ENCODE measurements around the gene KLHDC10. TPM values are rescaled to one million over a fixed set of nuclear protein-coding genes. Genes with fewer than 3 reads are reported as not detected.
A peak's percentile ranks its signal among the peaks of the same experiment; 100 is the strongest.
"Not testable (repeated sequence)": the region's sequence is repeated elsewhere in the genome, so short reads cannot be mapped to it uniquely, and the experiment has no call there.

KLHDC10 gene
- total RNA-seq, 2 experiments from 2014 or later, result 7.0 to 8.8 TPM

GRCh38 chr7:130048906-130049305, 21.4 kb upstream of the KLHDC10 start:
- H3K9me3 ChIP-seq (ENCODE audit: control insufficient read depth in 1 of 2, insufficient read depth in 1 of 2, low read length in 2 of 2), result no peaks in the 10 kb centered on the region

GRCh38 chr7:130052250-130052649, 18.1 kb upstream of the KLHDC10 start:
- H3K4me1 Mint-ChIP-seq (ENCODE audit: low read depth); H3K9me3 Mint-ChIP-seq; H3K27me3 Mint-ChIP-seq; H3K36me3 ChIP-seq (ENCODE audit: insufficient read depth, low read length); H3K9me3 ChIP-seq (ENCODE audit: control insufficient read depth in 1 of 2, insufficient read depth in 1 of 2, low read length in 2 of 2); H3K27me3 ChIP-seq (ENCODE audit: control insufficient read depth in 1 of 2, insufficient read depth in 2 of 2, low read length in 2 of 2); H3K36me3 Mint-ChIP-seq (ENCODE audit: low read depth); H3K27ac ChIP-seq (ENCODE audit: low read depth in 1 of 2, low read length in 2 of 2); ATAC-seq (ENCODE audit: poor library complexity); H3K4me3 ChIP-seq (ENCODE audit: low read length); H3K27ac Mint-ChIP-seq; DNase-seq: not testable (repeated sequence)
- POLR2A ChIA-PET, result interaction anchor here (0.6 to 2.3 kb wide), 3 partner anchors 18 to 1709 kb away, joined by 4 to 14 read pairs (median 4); partner anchors contain the start of genes KLHDC10 and RBM28
- intact Hi-C loops (cut with DNase I, micrococcal nuclease), result loop anchor here (5.0 to 10.0 kb wide), 5 partner anchors 100 to 1710 kb away; partner anchors contain the start of genes RBM28 (in 2 of the 2), SMKR1 (in 1 of the 2), SSMEM1 (in 1 of the 2) and TMEM209 (in 1 of the 2)
- peaks cover 15% of the 10 kb centered on the region for H3K4me1 ChIP-seq (ENCODE audit: insufficient read depth, low read length)
- peak overlapping the region; percentile 64 for H3K4me3 Mint-ChIP-seq
- CTCF ChIA-PET, result interaction anchor here (0.7 kb wide), 1 partner anchor 23 kb away, joined by 3 read pairs; no protein-coding TSS in a partner anchor

More at GRCh38 chr7:130048906-130049305, 21.4 kb upstream of the KLHDC10 start:
- Mint-ChIP-seq H3K4me1 (ENCODE audit: low read depth) (peaks cover 16% of the 10 kb centered on the region), H3K36me3 (ENCODE audit: low read depth) (peaks cover 29% of the 10 kb centered on the region), H3K27ac (no peak overlapping the region), H3K9me3 (no peaks in the 10 kb centered on the region), H3K27me3 (no peaks in the 10 kb centered on the region), H3K4me3 (no peak overlapping the region)
- ChIA-PET POLR2A (no interaction called here), CTCF (interaction anchor here (0.6 to 1.6 kb wide), 2 partner anchors 14 to 1583 kb away, joined by 3 to 5 read pairs; no protein-coding TSS in a partner anchor)
- no peak overlapping the region for H3K27ac ChIP-seq (ENCODE audit: low read depth in 1 of 2, low read length in 2 of 2)
- H3K36me3 ChIP-seq (ENCODE audit: insufficient read depth, low read length), result peaks cover 9% of the 10 kb centered on the region
- peaks cover 15% of the 10 kb centered on the region for H3K4me1 ChIP-seq (ENCODE audit: insufficient read depth, low read length)
- no peak for TF ChIP-seq CTCF (IDR thresholded peaks at IDR 0.05)
- intact Hi-C loops (cut with DNase I, micrococcal nuclease), result no loop called here
- no peak overlapping the region for H3K4me3 ChIP-seq (ENCODE audit: low read length)
- ATAC-seq (ENCODE audit: poor library complexity) (no peak), DNase-seq (no peak)
- no peaks in the 10 kb centered on the region for H3K27me3 ChIP-seq (ENCODE audit: control insufficient read depth in 1 of 2, insufficient read depth in 2 of 2, low read length in 2 of 2)

DNA sequence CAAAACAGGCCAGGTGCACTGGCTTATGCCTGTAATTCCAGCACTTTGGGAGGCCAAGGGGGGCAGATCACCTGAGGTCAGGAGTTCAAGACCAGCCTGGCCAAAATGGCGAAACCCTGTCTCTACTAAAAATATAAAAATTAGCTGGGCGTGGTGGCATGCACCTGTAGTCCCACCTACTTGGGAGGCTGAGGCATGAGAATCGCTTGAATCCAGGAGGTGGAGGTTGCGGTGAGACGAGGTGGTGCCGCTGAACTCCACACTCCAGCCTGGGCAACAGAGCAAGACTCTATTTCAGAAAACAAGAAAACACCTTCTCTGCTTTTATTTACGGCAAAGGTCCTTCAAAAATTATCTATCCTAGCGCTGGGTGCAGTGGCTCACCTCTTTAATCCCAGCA, 15.1 kb upstream of the KLHDC10 start:
- H3K4me1 Mint-ChIP-seq (ENCODE audit: low read depth); H3K4me3 Mint-ChIP-seq; H3K36me3 Mint-ChIP-seq (ENCODE audit: low read depth); H3K36me3 ChIP-seq (ENCODE audit: insufficient read depth, low read length); H3K27ac Mint-ChIP-seq; H3K4me3 ChIP-seq (ENCODE audit: low read length); H3K27me3 ChIP-seq (ENCODE audit: control insufficient read depth in 1 of 2, insufficient read depth in 2 of 2, low read length in 2 of 2); H3K9me3 Mint-ChIP-seq; H3K9me3 ChIP-seq (ENCODE audit: control insufficient read depth in 1 of 2, insufficient read depth in 1 of 2, low read length in 2 of 2); H3K27ac ChIP-seq (ENCODE audit: low read depth in 1 of 2, low read length in 2 of 2); POLR2A ChIA-PET; CTCF ChIA-PET; ATAC-seq (ENCODE audit: poor library complexity); DNase-seq: not testable (repeated sequence)
- intact Hi-C loops (cut with DNase I, micrococcal nuclease), result loop anchor here in 1 of 2 experiments (10.0 kb wide), 2 partner anchors 550 to 1000 kb away; partner anchors contain the start of genes SMKR1 and TNPO3
- H3K27me3 Mint-ChIP-seq, result peaks cover 10% of the 10 kb centered on the region
- H3K4me1 ChIP-seq (ENCODE audit: insufficient read depth, low read length), result peaks cover 13% of the 10 kb centered on the region

DNA sequence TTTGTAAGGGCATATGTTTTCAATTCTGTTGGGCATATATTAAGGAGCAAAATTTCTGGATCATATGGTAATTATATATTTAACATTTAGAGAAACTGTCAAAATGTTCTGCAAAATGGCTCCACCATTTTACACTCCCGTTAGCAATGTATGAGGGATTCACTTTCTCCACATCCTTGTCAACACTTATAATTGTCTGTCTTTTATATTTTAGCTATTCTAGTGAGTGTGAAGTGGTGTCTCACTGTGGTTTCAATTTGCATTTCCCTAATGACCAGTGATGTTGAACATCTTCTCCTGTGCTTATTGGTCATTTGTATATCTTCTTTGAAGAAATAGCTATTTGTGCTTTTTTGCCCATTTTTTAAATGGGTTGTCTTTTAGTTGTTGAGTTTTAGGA, 8.1 kb upstream of the KLHDC10 start:
- intact Hi-C loops (cut with DNase I, micrococcal nuclease), result loop anchor here in 1 of 2 experiments (2.0 kb wide), 1 partner anchor 771 kb away; no protein-coding TSS in a partner anchor
- H3K27ac ChIP-seq (ENCODE audit: low read depth in 1 of 2, low read length in 2 of 2), result no peak overlapping the region
- ChIA-PET CTCF (interaction anchor here (1.4 kb wide), 1 partner anchor 10 kb away, joined by 6 read pairs; no protein-coding TSS in a partner anchor), POLR2A (no interaction called here)
- H3K4me1 ChIP-seq (ENCODE audit: insufficient read depth, low read length), result no peaks in the 10 kb centered on the region
- no peak overlapping the region for H3K4me3 ChIP-seq (ENCODE audit: low read length)
- no peak for TF ChIP-seq CTCF (IDR thresholded peaks at IDR 0.05)
- no peaks in the 10 kb centered on the region for H3K9me3 Mint-ChIP-seq
- H3K27me3 Mint-ChIP-seq, result peaks cover 16% of the 10 kb centered on the region
- no peak overlapping the region for H3K4me3 Mint-ChIP-seq
- no peaks in the 10 kb centered on the region for H3K36me3 ChIP-seq (ENCODE audit: insufficient read depth, low read length)
- no peaks in the 10 kb centered on the region for H3K36me3 Mint-ChIP-seq (ENCODE audit: low read depth)
- peaks cover 0 to 2% of the 10 kb centered on the region in 2 experiments for H3K27me3 ChIP-seq (ENCODE audit: control insufficient read depth in 1 of 2, insufficient read depth in 2 of 2, low read length in 2 of 2)
- ATAC-seq (ENCODE audit: poor library complexity) (no peak), DNase-seq (no peak)
- H3K4me1 Mint-ChIP-seq (ENCODE audit: low read depth), result no peaks in the 10 kb centered on the region
- H3K9me3 ChIP-seq (ENCODE audit: control insufficient read depth in 1 of 2, insufficient read depth in 1 of 2, low read length in 2 of 2), result no peaks in the 10 kb centered on the region
- no peak overlapping the region for H3K27ac Mint-ChIP-seq
